A549 (cell line): ENCODE data around the gene BUD23. TPM values are rescaled to one million over a fixed set of nuclear protein-coding genes. Genes with fewer than 3 reads are reported as not detected.

ENCODE experiments used
- ATAC-seq, 2 experiments: fragments of 200-7000 bp in 1 of 2; fragments of >200 bp in 1 of 2; cut with Nextera tagmentation in 1 of 2; cut with Tn5 transposase in 1 of 2; 3 replicates each; pipeline versions ENCODE4 v1.8.0 to v1.9.1; 2018 to 2020; ENCODE audit warnings: mild to moderate bottlenecking in 1 of 2, moderate library complexity in 1 of 2
- CTCF ChIA-PET: fragments of 300-600 bp; sonication (Branson Sonifier 250); formaldehyde crosslinking; extraction: SDS; loops from one replicate; lab custom pipeline; 2021; ENCODE audit warnings: antibody characterized with exemption, inconsistent platforms; lab: Yijun Ruan, JAX
- POLR2A ChIA-PET: fragments of 350-600 bp; formaldehyde crosslinking; extraction: SDS; loops from one replicate; lab custom pipeline; 2021; ENCODE audit warnings: antibody characterized with exemption, inconsistent platforms; lab: Yijun Ruan, JAX
- DNase-seq, 2 experiments: peaks; one replicate each; pipeline versions ENCODE4 v3.0.0 to v3.0.0-alpha.2; 2011 to 2016; ENCODE audit warnings: low read depth in 1 of 2, low spot score in 1 of 2
- FAIRE-seq: peaks from 2 replicates; lab custom pipeline; 2011; peaks lifted over from hg19 to GRCh38; lab: Jason Lieb, UNC
- H3K27ac ChIP-seq, 2 experiments: fragments of >200 bp; sonication (Bioruptor Twin); formaldehyde crosslinking; 3 replicates each; pipeline ENCODE4 v1.5.1; 2016 to 2017
- H3K4me1 ChIP-seq: fragments of >200 bp; sonication (Bioruptor Twin); formaldehyde crosslinking; 3 replicates; pipeline ENCODE4 v1.6.1; 2016
- H3K4me2 ChIP-seq: fragments of >200 bp; sonication (Bioruptor Twin); formaldehyde crosslinking; 3 replicates; pipeline ENCODE4 v1.6.1; 2016
- H3K4me3 ChIP-seq: fragments of >200 bp; sonication (Bioruptor Twin); formaldehyde crosslinking; 3 replicates; pipeline ENCODE4 v1.5.1; 2016
- H3K9me3 ChIP-seq: fragments of >200 bp; sonication (Bioruptor Twin); formaldehyde crosslinking; 3 replicates; pipeline ENCODE4 v1.6.1; 2016
- CEBPB ChIP-seq, 2 experiments: fragments of >200 bp in 1 of 2; sonication (Bioruptor Twin) in 1 of 2; formaldehyde crosslinking in 1 of 2; IDR thresholded peaks; 2 replicates each; pipeline ENCODE4 v1.6.1; 2012 to 2016
- CHD2 ChIP-seq: fragments of 150-350 bp; IDR thresholded peaks from 2 replicates; pipeline ENCODE4 v1.6.1; 2014; ENCODE audit warnings: low read length; ENCODE audit not compliant: partially characterized antibody
- HOXB5 ChIP-seq: fragments of 250-450 bp; sonication (Bioruptor Pico); IDR thresholded peaks from 2 replicates; pipeline ENCODE4 v1.5.0; 2020; ENCODE audit warnings: mild to moderate bottlenecking, moderate library complexity
- JUN ChIP-seq, 2 experiments: fragments of >200 bp; sonication (Bioruptor Twin); formaldehyde crosslinking; IDR thresholded peaks; 2 replicates in 1 of 2; 3 replicates in 1 of 2; pipeline ENCODE4 v1.6.1; 2016 to 2017
- KDM1A ChIP-seq: fragments of 200-600 bp; sonication (generic); IDR thresholded peaks from 2 replicates; pipeline ENCODE4 v1.6.1; 2016; ENCODE audit warnings: low read depth, mild to moderate bottlenecking
- MAFK ChIP-seq: fragments of 450-650 bp; IDR thresholded peaks from 2 replicates; pipeline ENCODE4 v1.6.1; 2014; ENCODE audit not compliant: partially characterized antibody
- MYC ChIP-seq: IDR thresholded peaks from 2 replicates; pipeline ENCODE4 v1.6.1; 2012; ENCODE audit warnings: mild to moderate bottlenecking, inconsistent platforms, low read length, improper control_type of control experiment, borderline replicate concordance
- PHF8 ChIP-seq: fragments of 200-600 bp; sonication (generic); IDR thresholded peaks from 2 replicates; pipeline ENCODE4 v1.6.1; 2016; ENCODE audit warnings: low read depth, mild to moderate bottlenecking, antibody characterized with exemption, moderate library complexity, borderline replicate concordance
- POLR2A ChIP-seq: IDR thresholded peaks from 2 replicates; pipeline ENCODE4 v1.6.1; 2012; ENCODE audit warnings: mild to moderate bottlenecking, low read length
- RAD21 ChIP-seq, 2 experiments: fragments of >200 bp in 1 of 2; sonication (Bioruptor Twin) in 1 of 2; formaldehyde crosslinking in 1 of 2; IDR thresholded peaks in 1 of 2; conservative IDR thresholded peaks in 1 of 2; 2 replicates in 1 of 2; 3 replicates in 1 of 2; pipeline ENCODE4 v1.6.1; 2012 to 2018; ENCODE audit warnings: inconsistent platforms in 1 of 2
- RARB ChIP-seq: fragments of 250-450 bp; sonication (Bioruptor Pico); IDR thresholded peaks from 2 replicates; pipeline ENCODE4 v1.8.0; 2021; ENCODE audit warnings: mild to moderate bottlenecking, moderate library complexity
- SMC3 ChIP-seq: fragments of >200 bp; sonication (Bioruptor Twin); formaldehyde crosslinking; IDR thresholded peaks from 3 replicates; pipeline ENCODE4 v1.6.1; 2018; ENCODE audit warnings: inconsistent platforms
- ZSCAN20 ChIP-seq: fragments of 250-450 bp; sonication (Bioruptor Pico); IDR thresholded peaks from 2 replicates; pipeline ENCODE4 v1.8.0; 2022; ENCODE audit warnings: mild to moderate bottlenecking, moderate library complexity
- WGBS: methylation state at CpG from one replicate; pipeline ENCODE4 v1.1.6; 2017; ENCODE audit errors: missing lambda C conversion rate; 5-methylcytosine and 5-hydroxymethylcytosine counted together
- polyA plus RNA-seq, 4 experiments: library from polyadenylated mRNA; depleted of rRNA in 3 of 4; stranded (reverse); fragments of >200 nt; fragmentation: RNase III in 1 of 4; extraction: RNeasy Plus Mini Kit Qiagen cat#74134 plus additional on column Dnase treatment in 1 of 4; gene quantifications; 2 replicates in 3 of 4; 3 replicates in 1 of 4; pipeline ENCODE4 v1.2.3, GENCODE V29; 2011 to 2017
- TF ChIP-seq, protein P1 (sequence below): IDR thresholded peaks from 2 replicates; pipeline ENCODE4 v1.6.1; 2012; ENCODE audit warnings: low read depth, borderline replicate concordance
- TF ChIP-seq, protein P2 (sequence below): fragments of 250-450 bp; sonication (Bioruptor Pico); IDR thresholded peaks from 2 replicates; pipeline ENCODE4 v1.5.0; 2020; ENCODE audit warnings: low read depth, mild to moderate bottlenecking, moderate library complexity
- TF ChIP-seq, protein P3 (sequence below): fragments of 200-600 bp; sonication (generic); IDR thresholded peaks from 2 replicates; pipeline ENCODE4 v1.6.1; 2016; ENCODE audit warnings: antibody characterized with exemption, mild to moderate bottlenecking, moderate library complexity
- TF ChIP-seq, protein P4 (sequence below): IDR thresholded peaks from 2 replicates; pipeline ENCODE4 v1.6.1; 2012
- TF ChIP-seq, protein P5 (sequence below): fragments of >200 bp; sonication (Bioruptor Twin); formaldehyde crosslinking; IDR thresholded peaks from 3 replicates; pipeline ENCODE4 v1.6.1; 2016

The BUD23 gene
- polyA plus RNA-seq, 2 of the 4 experiments (the other 2 are of a cell fraction) = 134 to 161 TPM

DNA sequence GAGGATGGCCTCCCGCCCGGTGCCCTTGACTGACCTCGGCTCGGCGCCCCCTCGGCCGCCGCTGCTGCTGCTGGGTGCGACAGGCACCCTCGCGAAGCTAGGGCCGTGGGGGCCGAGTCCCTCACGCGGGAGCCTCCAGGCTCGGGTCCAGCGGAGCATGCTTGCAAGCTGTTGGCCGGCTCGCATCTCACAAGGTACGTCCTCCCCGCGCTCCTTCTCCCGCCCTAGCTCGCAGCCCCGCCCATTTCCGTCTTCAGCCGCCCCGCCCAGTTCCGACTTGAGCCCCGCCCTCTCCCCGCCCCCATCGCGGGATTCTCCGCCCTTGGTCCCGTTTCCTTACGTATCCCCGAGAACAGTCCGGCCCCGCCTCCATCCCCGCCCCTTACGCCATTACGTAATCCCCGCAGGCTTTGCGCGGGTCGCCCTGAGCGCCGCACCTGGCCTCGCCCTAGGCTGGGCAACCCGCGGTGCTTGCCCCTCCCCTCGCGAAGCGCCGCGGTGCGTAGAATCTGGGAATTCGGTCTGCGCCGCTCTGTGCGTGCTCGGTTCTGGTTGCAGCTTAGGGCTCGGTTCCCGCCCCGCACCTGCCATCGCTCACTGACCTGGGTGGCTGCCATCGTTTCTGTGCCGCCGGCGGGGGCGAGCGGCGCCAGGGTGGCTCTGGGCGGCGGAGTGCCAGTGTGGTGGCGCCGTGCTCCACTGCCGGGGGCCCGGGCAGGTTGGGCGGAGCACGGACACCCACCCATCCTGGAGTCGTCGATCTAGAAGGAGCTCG, 55.4 kb downstream of the BUD23 start, which contains the start of gene ABHD11:
TSS of gene ABHD11 (minus strand) at position 191 of the 775 bp plus-strand sequence. CDS start at position 159, 32 bp downstream.
- whole genome bisulfite sequencing = 2% methylated on average over 35 of the region's 84 CpGs
- no peak for TF ChIP-seq KDM1A
- TF ChIP-seq MYC = 0 out of 2 replicates have a peak, but pooled peaks have one; percentile 41
- TF ChIP-seq POLR2A = peak; percentile 78
- TF ChIP-seq PHF8 = peak; percentile 68; the same call in 1 of the 2 replicates
- TF ChIP-seq, protein P1, sequence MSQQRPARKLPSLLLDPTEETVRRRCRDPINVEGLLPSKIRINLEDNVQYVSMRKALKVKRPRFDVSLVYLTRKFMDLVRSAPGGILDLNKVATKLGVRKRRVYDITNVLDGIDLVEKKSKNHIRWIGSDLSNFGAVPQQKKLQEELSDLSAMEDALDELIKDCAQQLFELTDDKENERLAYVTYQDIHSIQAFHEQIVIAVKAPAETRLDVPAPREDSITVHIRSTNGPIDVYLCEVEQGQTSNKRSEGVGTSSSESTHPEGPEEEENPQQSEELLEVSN = peak; percentile 81
- TF ChIP-seq, protein P2, sequence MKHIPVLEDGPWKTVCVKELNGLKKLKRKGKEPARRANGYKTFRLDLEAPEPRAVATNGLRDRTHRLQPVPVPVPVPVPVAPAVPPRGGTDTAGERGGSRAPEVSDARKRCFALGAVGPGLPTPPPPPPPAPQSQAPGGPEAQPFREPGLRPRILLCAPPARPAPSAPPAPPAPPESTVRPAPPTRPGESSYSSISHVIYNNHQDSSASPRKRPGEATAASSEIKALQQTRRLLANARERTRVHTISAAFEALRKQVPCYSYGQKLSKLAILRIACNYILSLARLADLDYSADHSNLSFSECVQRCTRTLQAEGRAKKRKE (CRISPR knock-in tag) = peak; percentile 73; the same call in 1 of the 2 replicates
- TF ChIP-seq, protein P3, sequence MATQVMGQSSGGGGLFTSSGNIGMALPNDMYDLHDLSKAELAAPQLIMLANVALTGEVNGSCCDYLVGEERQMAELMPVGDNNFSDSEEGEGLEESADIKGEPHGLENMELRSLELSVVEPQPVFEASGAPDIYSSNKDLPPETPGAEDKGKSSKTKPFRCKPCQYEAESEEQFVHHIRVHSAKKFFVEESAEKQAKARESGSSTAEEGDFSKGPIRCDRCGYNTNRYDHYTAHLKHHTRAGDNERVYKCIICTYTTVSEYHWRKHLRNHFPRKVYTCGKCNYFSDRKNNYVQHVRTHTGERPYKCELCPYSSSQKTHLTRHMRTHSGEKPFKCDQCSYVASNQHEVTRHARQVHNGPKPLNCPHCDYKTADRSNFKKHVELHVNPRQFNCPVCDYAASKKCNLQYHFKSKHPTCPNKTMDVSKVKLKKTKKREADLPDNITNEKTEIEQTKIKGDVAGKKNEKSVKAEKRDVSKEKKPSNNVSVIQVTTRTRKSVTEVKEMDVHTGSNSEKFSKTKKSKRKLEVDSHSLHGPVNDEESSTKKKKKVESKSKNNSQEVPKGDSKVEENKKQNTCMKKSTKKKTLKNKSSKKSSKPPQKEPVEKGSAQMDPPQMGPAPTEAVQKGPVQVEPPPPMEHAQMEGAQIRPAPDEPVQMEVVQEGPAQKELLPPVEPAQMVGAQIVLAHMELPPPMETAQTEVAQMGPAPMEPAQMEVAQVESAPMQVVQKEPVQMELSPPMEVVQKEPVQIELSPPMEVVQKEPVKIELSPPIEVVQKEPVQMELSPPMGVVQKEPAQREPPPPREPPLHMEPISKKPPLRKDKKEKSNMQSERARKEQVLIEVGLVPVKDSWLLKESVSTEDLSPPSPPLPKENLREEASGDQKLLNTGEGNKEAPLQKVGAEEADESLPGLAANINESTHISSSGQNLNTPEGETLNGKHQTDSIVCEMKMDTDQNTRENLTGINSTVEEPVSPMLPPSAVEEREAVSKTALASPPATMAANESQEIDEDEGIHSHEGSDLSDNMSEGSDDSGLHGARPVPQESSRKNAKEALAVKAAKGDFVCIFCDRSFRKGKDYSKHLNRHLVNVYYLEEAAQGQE = peak; percentile 70
- peak in 1 of 2 experiments; percentile 72; a peak in 3 of 5 replicates for TF ChIP-seq JUN (IDR thresholded peaks at IDR 0.05)
- TF ChIP-seq ZSCAN20 (CRISPR knock-in tag) = no peak
- TF ChIP-seq RARB (CRISPR knock-in tag) = no peak
- TF ChIP-seq CHD2 = peak; percentile 81
- TF ChIP-seq, protein P4, sequence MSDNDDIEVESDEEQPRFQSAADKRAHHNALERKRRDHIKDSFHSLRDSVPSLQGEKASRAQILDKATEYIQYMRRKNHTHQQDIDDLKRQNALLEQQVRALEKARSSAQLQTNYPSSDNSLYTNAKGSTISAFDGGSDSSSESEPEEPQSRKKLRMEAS = peak; percentile 67
- peak; percentile 12; the same call in 1 of the 3 replicates for TF ChIP-seq SMC3
- TF ChIP-seq, protein P5, sequence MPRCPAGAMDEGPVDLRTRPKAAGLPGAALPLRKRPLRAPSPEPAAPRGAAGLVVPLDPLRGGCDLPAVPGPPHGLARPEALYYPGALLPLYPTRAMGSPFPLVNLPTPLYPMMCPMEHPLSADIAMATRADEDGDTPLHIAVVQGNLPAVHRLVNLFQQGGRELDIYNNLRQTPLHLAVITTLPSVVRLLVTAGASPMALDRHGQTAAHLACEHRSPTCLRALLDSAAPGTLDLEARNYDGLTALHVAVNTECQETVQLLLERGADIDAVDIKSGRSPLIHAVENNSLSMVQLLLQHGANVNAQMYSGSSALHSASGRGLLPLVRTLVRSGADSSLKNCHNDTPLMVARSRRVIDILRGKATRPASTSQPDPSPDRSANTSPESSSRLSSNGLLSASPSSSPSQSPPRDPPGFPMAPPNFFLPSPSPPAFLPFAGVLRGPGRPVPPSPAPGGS = peak; percentile 42; the same call in 1 of the 3 replicates
- peak in 1 of 2 experiments; percentile 41; a peak in 3 of 5 replicates for TF ChIP-seq RAD21 (conservative IDR thresholded peaks at IDR 0.05 in 1 of 2, IDR thresholded peaks at IDR 0.05 in 1 of 2)
- TF ChIP-seq CEBPB (IDR thresholded peaks at IDR 0.05) = peak; percentile 54 to 88; a peak in 3 of 4 replicates
- 0 out of 2 replicates have a peak, but pooled peaks have one; percentile 29 for TF ChIP-seq HOXB5 (CRISPR knock-in tag)
- TF ChIP-seq MAFK = no peak
- ATAC-seq = peak; percentile 64 to 78
- Histone ChIP-seq H3K4me2 (peak within 1 kb of the TSS; percentile 87), H3K27ac (peak within 1 kb of the TSS; percentile 88 to 96), H3K4me3 (peak within 1 kb of the TSS; percentile 78), H3K9me3 (no peaks in the 10 kb centered on the region), H3K4me1 (peaks cover 24% of the 10 kb centered on the region)
- POLR2A ChIA-PET = interaction anchor here (0.6 to 2.5 kb wide), 15 partner anchors 16 to 290 kb away, joined by 3 to 16 read pairs (median 3); partner anchors contain the start of genes METTL27, MLXIPL and TBL2
- CTCF ChIA-PET = interaction anchor here (0.6 to 12.2 kb wide), 7 partner anchors 13 to 287 kb away, joined by 3 to 273 read pairs (median 4); no protein-coding TSS in a partner anchor
- DNase-seq = peak; percentile 89 to 98
- no peak for FAIRE-seq
